DOHH2 (cell line): ENCODE data around the gene MASP1.

Experiments used
- H3F3A ChIP-seq: fragments of 200-600 bp; sonication (generic), shearing (Covaris generic); 2 replicates; pipeline ENCODE4 v1.6.0; 2016; ENCODE audit warnings: antibody characterized with exemption, mild to moderate bottlenecking; ENCODE audit not compliant: control insufficient read depth, insufficient read depth
- H3K27ac ChIP-seq: fragments of 200-600 bp; sonication (generic); 2 replicates; pipeline ENCODE4 v1.5.1; 2014; ENCODE audit warnings: low read depth, mild to moderate bottlenecking, low read length, moderate library complexity
- H3K27me3 ChIP-seq: fragments of 200-600 bp; sonication (generic); 2 replicates; pipeline ENCODE4 v1.6.1; 2014; ENCODE audit warnings: mild to moderate bottlenecking, low read length, mixed read lengths; ENCODE audit not compliant: control insufficient read depth
- H3K36me3 ChIP-seq: fragments of 200-600 bp; sonication (generic); 2 replicates; pipeline ENCODE4 v1.6.1; 2014; ENCODE audit warnings: mild to moderate bottlenecking, low read length, moderate library complexity, mixed read lengths; ENCODE audit not compliant: control insufficient read depth
- H3K4me1 ChIP-seq: fragments of 200-600 bp; sonication (generic); 2 replicates; pipeline ENCODE4 v1.6.1; 2014; ENCODE audit warnings: mild to moderate bottlenecking, low read length, mixed read lengths; ENCODE audit not compliant: control insufficient read depth
- H3K4me2 ChIP-seq: fragments of 200-600 bp; sonication (generic); 2 replicates; pipeline ENCODE4 v1.6.0; 2014; ENCODE audit warnings: mild to moderate bottlenecking, low read length, moderate library complexity
- H3K4me3 ChIP-seq: fragments of 200-600 bp; sonication (generic); 2 replicates; pipeline ENCODE4 v1.5.1; 2014; ENCODE audit warnings: mild to moderate bottlenecking, low read length, mixed read lengths
- H3K79me2 ChIP-seq: fragments of 200-600 bp; sonication (generic); 2 replicates; pipeline ENCODE4 v1.6.1; 2014; ENCODE audit warnings: mild to moderate bottlenecking, low read length, mixed read lengths; ENCODE audit not compliant: control insufficient read depth
- H3K9me2 ChIP-seq: fragments of 200-600 bp; sonication (generic); replicated peaks from 2 replicates; pipeline ENCODE4 v1.6.1; 2014; ENCODE audit warnings: mild to moderate bottlenecking, low read length, mixed read lengths; ENCODE audit not compliant: control insufficient read depth
- H3K9me3 ChIP-seq: fragments of 200-600 bp; sonication (generic); 2 replicates; pipeline ENCODE4 v1.6.1; 2014; ENCODE audit warnings: antibody characterized with exemption, low read length, mixed read lengths; ENCODE audit not compliant: control insufficient read depth, insufficient read depth
- H4K20me1 ChIP-seq: fragments of 200-600 bp; sonication (generic); 2 replicates; pipeline ENCODE4 v1.6.0; 2014; ENCODE audit warnings: low read depth, mild to moderate bottlenecking, antibody characterized with exemption, low read length, moderate library complexity; ENCODE audit not compliant: control insufficient read depth, insufficient read depth
- CTCF ChIP-seq: fragments of 200-600 bp; sonication (generic); IDR thresholded peaks from one replicate; pipeline ENCODE4 v1.5.1; 2014; ENCODE audit warnings: antibody characterized with exemption, mild to moderate bottlenecking, low read depth, low read length; ENCODE audit not compliant: poor library complexity, severe bottlenecking
- EZH2phosphoT487 ChIP-seq: fragments of 200-600 bp; sonication (generic); IDR thresholded peaks from 2 replicates; pipeline ENCODE4 v1.6.1; 2017; ENCODE audit warnings: borderline replicate concordance, mild to moderate bottlenecking, antibody characterized with exemption, low read length, moderate library complexity, mixed read lengths

MASP1 gene

GRCh38 chr3:187210545-187211327, 80.8 kb downstream of the MASP1 start:
- no peak overlapping the region for H3K4me2 ChIP-seq
- H3K4me3 ChIP-seq = no peak overlapping the region
- 0 out of 2 replicates have a peak, but pooled peaks cover 4% of the 10 kb centered on the region for H3K9me3 ChIP-seq
- H3K9me2 ChIP-seq = no peaks in the 10 kb centered on the region
- no peaks in the 10 kb centered on the region for H4K20me1 ChIP-seq
- H3K27ac ChIP-seq = no peak overlapping the region
- H3K36me3 ChIP-seq = no peaks in the 10 kb centered on the region
- H3K27me3 ChIP-seq = peaks cover 10% of the 10 kb centered on the region
- H3K79me2 ChIP-seq = no peaks in the 10 kb centered on the region
- TF ChIP-seq EZH2phosphoT487 = no peak
- no peak for TF ChIP-seq CTCF
- H3K4me1 ChIP-seq = no peaks in the 10 kb centered on the region
- no peaks in the 10 kb centered on the region for H3F3A ChIP-seq

GRCh38 chr3:187210091-187210490, 81.4 kb downstream of the MASP1 start:
- no peak overlapping the region for H3K4me2 ChIP-seq
- H3F3A ChIP-seq = no peaks in the 10 kb centered on the region
- H3K36me3 ChIP-seq = no peaks in the 10 kb centered on the region
- H3K27ac ChIP-seq = no peak overlapping the region
- TF ChIP-seq CTCF = no peak
- no peak for TF ChIP-seq EZH2phosphoT487
- no peaks in the 10 kb centered on the region for H3K4me1 ChIP-seq
- 0 out of 2 replicates have a peak, but pooled peaks cover 4% of the 10 kb centered on the region for H3K9me3 ChIP-seq
- no peak overlapping the region for H3K4me3 ChIP-seq
- no peaks in the 10 kb centered on the region for H3K79me2 ChIP-seq
- H3K27me3 ChIP-seq = peaks cover 13% of the 10 kb centered on the region
- no peaks in the 10 kb centered on the region for H4K20me1 ChIP-seq
- no peaks in the 10 kb centered on the region for H3K9me2 ChIP-seq

- no peaks in the 10 kb centered on the region for H3K9me2 ChIP-seq
- 0 out of 2 replicates have a peak, but pooled peaks cover 4% of the 10 kb centered on the region for H3K9me3 ChIP-seq
- peaks cover 15% of the 10 kb centered on the region for H3K27me3 ChIP-seq
- no peak overlapping the region for H3K4me2 ChIP-seq
- TF ChIP-seq CTCF (no peak), EZH2phosphoT487 (no peak)
- H3K36me3 ChIP-seq = no peaks in the 10 kb centered on the region
- H3K4me1 ChIP-seq = no peaks in the 10 kb centered on the region
- no peak overlapping the region for H3K27ac ChIP-seq
- no peaks in the 10 kb centered on the region for H4K20me1 ChIP-seq
- no peak overlapping the region for H3K4me3 ChIP-seq
- no peaks in the 10 kb centered on the region for H3K79me2 ChIP-seq
- H3F3A ChIP-seq = no peaks in the 10 kb centered on the region
Measured at GRCh38 chr3:187209491-187209890, 82.0 kb downstream of the MASP1 start.
